Activated CD4-positive, CD25-positive, alpha-beta regulatory T cell (primary cell): ENCODE data around the gene KIF21A.

Experiments used
- DNase-seq, 4 experiments: peaks; one replicate each; lab custom pipeline; 2025; lab: John Stamatoyannopoulos, UW

Gene KIF21A

GRCh38 chr12:39435531-39435930 lies 7.4 kb downstream of the KIF21A start:
- DNase-seq = no peak

GRCh38 chr12:39431797-39432196 lies 11.1 kb downstream of the KIF21A start:
- DNase-seq = no peak

- DNase-seq = no peak
Observed at GRCh38 chr12:39431002-39431796, 11.7 kb downstream of the KIF21A start.

- DNase-seq = no peak
Observed at GRCh38 chr12:39429809-39430208, 13.1 kb downstream of the KIF21A start.

GRCh38 chr12:39427360-39427808 lies 15.5 kb downstream of the KIF21A start:
- DNase-seq = no peak

- no peak for DNase-seq
Observed at GRCh38 chr12:39426636-39427240, 16.2 kb downstream of the KIF21A start.

GRCh38 chr12:39420043-39420442 lies 22.9 kb downstream of the KIF21A start:
- no peak for DNase-seq

GRCh38 chr12:39419471-39419870 lies 23.4 kb downstream of the KIF21A start:
- no peak for DNase-seq

- DNase-seq = no peak
Observed at GRCh38 chr12:39417916-39418315, 25.0 kb downstream of the KIF21A start.

GRCh38 chr12:39413836-39414771 lies 28.8 kb downstream of the KIF21A start:
- DNase-seq = no peak

- DNase-seq = no peak
Observed at GRCh38 chr12:39412210-39412609, 30.7 kb downstream of the KIF21A start.

- no peak for DNase-seq
Observed at GRCh38 chr12:39406262-39406661, 36.7 kb downstream of the KIF21A start.

GRCh38 chr12:39405580-39405979 lies 37.3 kb downstream of the KIF21A start:
- no peak for DNase-seq

GRCh38 chr12:39404000-39404399 lies 38.9 kb downstream of the KIF21A start:
- DNase-seq = no peak

- no peak for DNase-seq
Observed at GRCh38 chr12:39403376-39403775, 39.5 kb downstream of the KIF21A start.

- DNase-seq = no peak
Observed at GRCh38 chr12:39402922-39403321, 40.0 kb downstream of the KIF21A start.

- DNase-seq = no peak
Observed at GRCh38 chr12:39401459-39401858, 41.5 kb downstream of the KIF21A start.

- no peak for DNase-seq
Observed at GRCh38 chr12:39395866-39396265, 47.1 kb downstream of the KIF21A start.

- no peak for DNase-seq
Observed at GRCh38 chr12:39393890-39394289, 49.0 kb downstream of the KIF21A start.

GRCh38 chr12:39393179-39393578 lies 49.7 kb downstream of the KIF21A start:
- DNase-seq = no peak

- DNase-seq = no peak
Observed at GRCh38 chr12:39392154-39392925, 50.6 kb downstream of the KIF21A start.

- DNase-seq = no peak
Observed at GRCh38 chr12:39390752-39391151, 52.2 kb downstream of the KIF21A start.
